SK-N-SH treated with all-trans-retinoic acid at 6 μM for 48 hours (cell line): Measurements from ENCODE around the gene RPL36A.

Source experiments
- CREB5 ChIP-seq: fragments of 250-450 bp; sonication (Bioruptor Pico); IDR thresholded peaks from 2 replicates; pipeline ENCODE4 v1.5.1; 2020; ENCODE audit warnings: low read depth, mild to moderate bottlenecking, moderate library complexity
- ESRRG ChIP-seq: fragments of 250-450 bp; sonication (Bioruptor Pico); IDR thresholded peaks from 2 replicates; pipeline ENCODE4 v1.6.1; 2021; ENCODE audit warnings: mild to moderate bottlenecking
- GLIS3 ChIP-seq: fragments of 250-450 bp; sonication (Bioruptor Pico); IDR thresholded peaks from 2 replicates; pipeline ENCODE4 v1.5.0; 2020; ENCODE audit warnings: mild to moderate bottlenecking, moderate library complexity
- PPARA ChIP-seq: fragments of 250-450 bp; sonication (Bioruptor Pico); IDR thresholded peaks from 2 replicates; pipeline ENCODE4 v1.5.0; 2020; ENCODE audit warnings: mild to moderate bottlenecking, borderline replicate concordance
- TOX ChIP-seq: fragments of 250-450 bp; sonication (Bioruptor Pico); IDR thresholded peaks from 2 replicates; pipeline ENCODE4 v1.8.0; 2021; ENCODE audit warnings: mild to moderate bottlenecking, moderate library complexity, borderline replicate concordance
- ZC3H10 ChIP-seq: fragments of 250-450 bp; sonication (Bioruptor Pico); IDR thresholded peaks from 2 replicates; pipeline ENCODE4 v1.5.1; 2021; ENCODE audit warnings: mild to moderate bottlenecking, moderate library complexity
- ZFP3 ChIP-seq: fragments of 250-450 bp; sonication (Bioruptor Pico); IDR thresholded peaks from 2 replicates; pipeline ENCODE4 v1.5.0; 2020; ENCODE audit warnings: mild to moderate bottlenecking, moderate library complexity
- ZFP30 ChIP-seq: fragments of 450-650 bp; formaldehyde crosslinking; IDR thresholded peaks from 2 replicates; pipeline ENCODE4 v1.5.0; 2022; ENCODE audit warnings: mild to moderate bottlenecking, moderate library complexity

- TF ChIP-seq ESRRG (CRISPR knock-in tag): no peak
- no peak for TF ChIP-seq GLIS3 (CRISPR knock-in tag)
- no peak for TF ChIP-seq ZFP30
- no peak for TF ChIP-seq CREB5
- TF ChIP-seq PPARA (CRISPR knock-in tag): no peak
- TF ChIP-seq ZC3H10: no peak
- TF ChIP-seq TOX: no peak
- TF ChIP-seq ZFP3: no peak
Observed at GRCh38 chrX:101407167-101407747, 16.4 kb downstream of the RPL36A start.
